NCI-H2081 treated with DMSO at 0.1 percent for 48 hours (cell line): ENCODE measurements around the gene SLF2.
"Not testable (repeated sequence)": the region's sequence is repeated elsewhere in the genome, so short reads cannot be mapped to it uniquely, and the experiment has no call there.

Experiments
- DNase-seq: peaks from one replicate; lab custom pipeline; 2025; lab: John Stamatoyannopoulos, UW

SLF2 gene

DNA sequence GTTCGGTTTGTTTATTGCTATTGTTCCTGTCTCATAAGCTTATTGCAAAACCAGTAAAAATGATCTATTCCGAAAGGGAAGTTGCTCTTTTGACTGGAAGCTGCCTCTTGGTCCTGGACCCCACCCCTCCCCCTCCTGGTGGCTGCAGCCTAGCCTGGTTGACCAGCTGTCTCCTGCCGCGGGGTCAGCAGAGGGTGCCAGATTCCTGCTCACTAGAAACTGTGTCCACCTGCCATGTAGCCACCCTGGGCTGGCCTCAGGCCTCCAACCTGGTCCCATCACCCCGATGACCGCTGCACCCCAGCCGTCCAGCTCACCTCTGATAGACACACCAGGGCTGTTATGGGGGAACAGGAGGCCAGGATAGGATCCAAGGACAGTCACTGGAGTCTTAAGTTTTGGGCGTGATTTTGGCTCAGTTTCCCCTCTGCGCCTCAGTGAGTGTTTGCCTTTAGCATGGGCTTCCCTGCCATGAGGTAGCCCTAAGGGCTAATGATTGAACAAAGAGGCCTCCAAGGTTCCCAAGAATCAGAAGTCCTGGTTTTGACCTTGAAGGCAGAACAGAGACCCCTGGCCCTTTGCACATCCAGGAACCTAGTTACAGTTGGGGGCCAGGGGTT, 32.9 kb upstream of the SLF2 start:
- no peak for DNase-seq

DNA sequence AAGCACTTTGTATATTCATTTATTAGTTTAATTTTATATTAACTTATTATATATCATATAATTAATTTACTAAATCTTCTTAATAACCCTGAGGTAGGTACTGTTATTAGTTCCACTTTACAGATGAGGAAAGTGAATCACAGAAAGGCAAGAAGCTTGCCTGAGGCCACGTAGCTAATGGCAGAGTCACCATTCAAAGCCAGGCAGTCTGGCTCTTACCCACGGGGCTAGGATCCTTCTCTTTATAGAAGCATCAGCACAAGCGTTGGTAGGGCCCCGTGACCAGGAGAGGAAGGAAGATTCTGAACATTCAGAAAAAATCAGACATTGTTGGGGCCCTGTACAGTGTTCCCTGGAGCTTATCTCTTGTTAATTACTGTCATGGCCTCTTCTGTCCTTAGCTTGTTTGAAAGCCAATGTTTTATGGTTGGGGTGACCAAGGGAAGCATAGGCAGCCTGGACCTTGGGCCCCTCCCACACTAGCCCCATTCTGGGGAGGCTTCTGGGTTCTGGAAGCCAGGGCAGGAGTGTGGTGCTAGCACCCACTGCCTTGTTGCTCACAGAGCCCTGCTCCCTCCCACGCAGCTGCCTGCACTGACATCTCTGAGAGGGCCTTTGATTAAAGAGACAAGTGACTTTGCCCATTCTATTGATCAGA, 31.1 kb upstream of the SLF2 start:
- DNase-seq: no peak

DNA sequence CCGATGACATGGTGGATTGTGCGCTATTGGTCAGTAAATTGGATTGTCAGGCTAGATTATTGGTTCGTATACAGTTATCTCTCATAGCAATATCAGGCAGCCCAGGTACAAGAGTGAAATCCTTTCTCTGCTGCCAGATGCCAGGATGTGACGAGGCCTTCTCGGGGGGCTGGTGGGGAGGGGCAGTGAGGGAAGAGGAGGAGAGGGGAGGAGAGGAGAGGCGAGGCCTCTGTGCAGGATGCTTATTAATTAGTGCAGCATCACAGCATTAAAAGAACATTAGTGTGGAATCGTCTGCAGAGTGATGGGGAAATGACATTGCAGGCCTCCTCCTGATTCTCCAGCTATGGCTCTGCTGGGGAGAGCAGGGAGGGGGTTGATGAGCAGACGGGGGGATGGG, 30.5 kb upstream of the SLF2 start:
- DNase-seq: no peak

DNA sequence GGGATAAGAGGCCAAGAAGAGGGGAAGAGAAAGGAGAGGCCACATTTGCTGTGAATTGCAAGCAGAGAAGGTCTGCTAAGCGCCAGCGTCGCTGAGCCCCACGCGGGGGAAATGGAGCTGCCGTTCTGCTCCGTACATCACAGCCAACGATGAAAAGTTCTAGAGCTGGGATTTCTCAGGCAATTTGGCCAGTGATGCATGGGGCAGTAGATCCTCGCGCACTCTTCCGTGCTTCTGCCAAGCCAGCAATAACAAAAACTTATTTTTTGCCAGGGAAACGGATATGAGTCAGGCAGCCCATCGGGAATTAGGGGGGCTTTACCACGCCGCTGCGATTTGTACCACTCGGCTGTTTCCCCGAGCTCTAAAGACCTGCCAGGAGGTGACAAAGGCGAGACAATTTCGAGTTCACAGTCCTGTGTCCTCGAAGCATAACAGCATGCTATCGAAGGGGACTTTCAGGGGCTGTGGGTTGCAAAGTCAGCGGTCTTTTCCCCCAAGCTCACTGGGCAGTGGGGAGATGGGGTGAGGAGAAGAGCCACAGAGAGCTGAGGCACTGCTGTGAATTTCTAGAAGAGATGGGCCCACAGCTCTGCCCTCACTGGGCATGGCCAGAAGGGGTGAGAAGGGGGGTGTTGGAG, 30.0 kb upstream of the SLF2 start:
- DNase-seq: no peak

DNA sequence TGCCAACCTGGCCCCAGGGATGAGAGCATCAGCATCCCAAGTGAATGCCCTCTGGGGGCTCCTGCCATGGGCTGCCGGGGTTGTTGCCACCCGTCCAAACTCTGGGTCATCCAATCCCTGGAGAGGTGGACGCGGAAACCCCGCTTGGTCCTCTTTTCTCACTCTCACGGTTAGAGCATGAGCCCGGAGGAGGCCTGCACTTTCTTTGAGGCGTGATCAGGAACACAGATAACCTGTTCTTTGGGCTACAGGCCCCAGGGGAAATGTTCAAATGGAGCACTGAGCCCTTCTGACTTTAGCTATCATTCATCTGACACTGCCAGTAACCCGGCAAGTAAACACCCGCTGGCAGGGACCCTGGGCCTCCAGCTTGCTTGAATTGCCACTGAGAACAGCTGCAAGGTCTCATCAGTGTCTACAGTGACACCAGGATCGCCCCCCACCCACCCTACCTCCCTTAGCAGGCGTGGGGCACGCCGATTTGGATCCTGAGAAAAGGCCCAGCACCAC, 29.4 kb upstream of the SLF2 start:
- no peak for DNase-seq

- DNase-seq: not testable (repeated sequence)
These were observed 27.2 kb upstream of the SLF2 start for GRCh38 chr10:100885611-100886010.

DNA sequence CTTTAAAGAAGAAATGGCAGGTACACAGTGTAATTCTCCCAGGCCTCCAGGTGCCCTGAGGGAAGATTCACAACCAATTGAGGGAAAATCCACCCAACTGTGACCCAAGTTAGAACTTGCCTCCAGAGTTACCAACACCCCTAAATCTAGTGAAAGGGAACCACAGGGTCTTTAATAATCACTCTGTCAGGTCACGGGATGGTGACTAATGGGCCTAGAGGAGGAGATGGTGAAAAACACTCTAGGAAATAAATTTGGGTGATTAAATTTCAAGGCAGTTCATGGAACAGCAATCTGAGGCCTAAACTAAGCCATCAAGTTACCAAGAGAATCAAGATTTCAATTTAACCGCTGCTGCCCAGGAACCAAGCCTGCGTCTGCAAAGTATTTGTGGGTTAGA, 26.7 kb upstream of the SLF2 start:
- DNase-seq: no peak

DNA sequence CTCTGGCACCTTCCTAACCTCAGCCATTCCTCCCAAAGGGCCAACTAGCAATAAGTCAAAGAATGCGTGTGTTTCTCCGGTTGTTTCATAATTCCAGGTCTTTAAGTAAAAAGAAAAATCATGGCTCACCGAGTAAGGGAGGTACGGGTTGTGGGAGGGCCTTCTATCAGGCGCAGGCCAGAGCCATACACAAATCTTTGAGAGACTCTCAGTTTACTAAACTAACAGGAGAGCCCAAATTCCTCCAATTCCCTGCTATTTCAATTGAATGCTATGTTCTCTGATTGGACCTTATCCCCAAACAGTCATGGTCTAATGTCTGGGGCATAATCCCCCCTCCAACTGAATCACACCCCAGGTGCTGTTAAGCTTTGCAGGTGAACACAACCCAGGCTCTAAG, 26.2 kb upstream of the SLF2 start:
- no peak for DNase-seq

GRCh38 chr10:100886963-100887362, 25.8 kb upstream of the SLF2 start:
- no peak for DNase-seq

GRCh38 chr10:100887761-100888296, 24.9 kb upstream of the SLF2 start:
- no peak for DNase-seq

DNA sequence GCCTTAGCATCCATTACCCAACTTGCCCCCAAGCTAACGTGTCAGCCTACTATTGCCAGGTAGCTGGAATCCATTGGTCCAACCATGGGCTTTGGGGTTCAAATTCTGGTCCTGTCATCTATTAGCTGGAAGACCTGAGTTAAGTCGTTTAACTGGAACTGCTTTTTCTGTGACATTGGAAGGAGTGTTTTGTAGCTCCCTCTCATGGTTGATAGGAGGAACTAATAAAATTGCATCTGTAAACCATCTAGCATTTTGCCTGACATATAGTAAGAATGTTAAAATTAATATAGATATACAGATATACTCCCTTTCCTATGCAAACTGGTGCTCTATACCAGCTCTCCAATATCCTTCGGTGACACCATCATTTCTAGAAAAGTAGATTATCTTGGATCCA, 23.8 kb upstream of the SLF2 start:
- no peak for DNase-seq

GRCh38 chr10:100889546-100889945, 23.2 kb upstream of the SLF2 start:
- DNase-seq: no peak

DNA sequence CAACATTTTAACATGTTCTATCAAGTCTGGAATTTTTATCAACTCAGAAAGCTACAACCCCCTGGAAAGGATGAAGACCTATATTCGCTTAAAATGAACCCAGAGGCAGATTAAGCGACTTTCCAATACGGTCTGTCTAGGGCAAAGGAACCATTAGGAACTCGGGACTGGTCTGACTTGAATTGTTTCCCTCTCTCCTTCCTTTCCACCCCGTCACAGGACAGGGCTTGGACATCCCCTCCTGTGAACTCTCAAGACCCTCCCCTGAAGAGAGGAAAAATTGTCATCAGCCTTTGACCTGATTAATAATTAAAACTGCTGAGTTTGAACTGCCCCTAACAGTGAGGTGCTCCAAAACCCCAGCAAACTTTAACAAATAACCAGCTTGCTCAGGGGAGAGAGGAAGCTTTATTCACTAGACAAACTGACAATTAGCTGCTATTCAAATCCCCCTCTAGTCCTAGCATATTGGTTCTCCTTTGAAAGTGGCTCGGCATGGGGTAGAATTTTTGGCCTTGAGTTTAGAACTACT, 22.6 kb upstream of the SLF2 start:
- DNase-seq: no peak

- no peak for DNase-seq
These were observed 22.0 kb upstream of the SLF2 start for GRCh38 chr10:100890673-100891317.

DNA sequence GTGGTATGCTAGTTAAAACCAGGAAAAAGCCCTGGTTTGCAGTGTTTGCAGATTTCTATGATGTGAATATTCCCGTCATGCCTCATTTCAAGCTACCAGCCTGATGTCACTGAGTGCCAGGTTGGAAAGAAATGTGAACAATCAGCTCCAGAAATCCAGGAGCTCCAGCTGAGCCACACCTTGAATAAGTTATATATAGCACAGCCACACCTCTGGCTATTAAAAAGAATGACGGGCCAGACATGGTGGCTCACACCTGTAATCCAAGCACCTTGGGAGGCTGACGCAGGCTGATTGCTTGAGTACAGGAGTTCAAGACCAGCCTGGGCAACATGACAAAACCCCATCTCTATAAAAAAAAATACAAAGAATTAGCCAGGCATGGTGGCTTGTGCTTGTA, 18.7 kb upstream of the SLF2 start:
- DNase-seq: no peak

DNA sequence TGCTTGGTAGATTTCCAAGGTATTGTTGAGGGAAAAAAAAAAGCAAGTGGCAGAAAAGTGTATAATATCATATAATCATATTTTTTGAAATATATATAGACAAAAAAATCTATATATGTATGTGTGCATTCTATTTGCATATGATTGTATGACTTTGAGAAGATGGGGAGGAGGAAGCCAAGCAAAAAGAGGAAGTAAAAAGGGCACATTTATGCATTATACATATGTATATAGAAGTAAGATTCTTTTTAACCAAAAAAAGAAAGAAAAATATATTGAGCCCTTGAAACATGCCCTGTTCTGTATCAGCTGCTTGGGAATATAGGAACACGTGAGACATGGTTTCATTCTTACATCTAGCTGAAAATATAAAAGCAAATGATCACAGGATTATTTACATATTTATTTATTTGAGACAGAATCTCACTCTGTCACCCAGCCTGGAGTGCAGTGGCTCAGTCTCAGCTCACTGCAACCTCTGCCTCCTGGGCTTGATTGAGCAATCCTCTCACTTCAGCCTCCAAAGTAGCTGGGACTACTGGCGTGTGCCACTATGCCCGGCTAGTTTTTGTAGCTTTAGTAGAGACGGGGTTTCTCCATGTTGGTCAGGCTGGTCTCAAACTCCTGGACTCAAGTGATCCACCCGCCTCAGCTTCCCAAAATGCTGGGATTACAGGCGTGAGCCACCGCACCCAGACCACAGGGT, 18.0 kb upstream of the SLF2 start:
- DNase-seq: no peak

DNA sequence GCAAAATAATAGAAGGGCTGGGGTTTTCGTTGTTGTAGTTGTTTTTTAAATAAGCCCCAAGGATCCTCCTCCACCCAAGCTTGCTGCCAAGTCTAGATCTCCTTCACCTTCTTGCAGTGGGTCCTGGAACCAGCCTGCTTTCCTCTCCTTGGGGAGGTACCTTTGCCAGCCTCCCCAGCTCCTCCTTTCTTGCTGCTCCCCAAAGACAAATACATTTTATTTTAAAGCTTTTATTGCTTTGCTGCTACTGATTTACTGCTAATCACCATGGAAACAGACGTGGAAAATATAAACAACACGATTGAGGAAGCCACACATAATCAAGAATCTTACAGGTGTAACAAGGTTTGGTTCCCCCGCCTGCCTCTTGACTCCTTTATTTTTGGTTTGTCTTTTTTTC, 17.4 kb upstream of the SLF2 start:
- no peak for DNase-seq

DNA sequence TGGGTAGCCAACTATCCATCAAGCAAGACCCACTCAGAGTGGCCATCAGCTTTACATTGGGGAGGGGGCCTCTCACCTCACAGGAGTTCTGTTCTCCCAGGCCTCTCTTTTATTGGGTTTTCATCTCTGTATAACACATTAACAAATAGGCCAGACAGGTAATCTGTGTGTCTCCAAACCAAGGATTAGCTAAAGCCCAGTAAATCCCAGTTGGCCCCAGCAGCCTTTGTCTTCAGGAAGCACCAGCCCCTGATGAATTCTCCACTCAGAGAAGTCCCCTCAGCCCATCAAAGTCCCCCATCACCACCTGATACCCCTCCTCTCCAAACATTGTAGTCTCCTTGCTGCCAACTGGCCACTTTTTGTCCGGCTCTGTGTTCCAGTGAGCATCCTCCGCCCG, 16.9 kb upstream of the SLF2 start:
- DNase-seq: no peak

- no peak for DNase-seq
These were observed 15.8 kb upstream of the SLF2 start for GRCh38 chr10:100896876-100897461.

DNA sequence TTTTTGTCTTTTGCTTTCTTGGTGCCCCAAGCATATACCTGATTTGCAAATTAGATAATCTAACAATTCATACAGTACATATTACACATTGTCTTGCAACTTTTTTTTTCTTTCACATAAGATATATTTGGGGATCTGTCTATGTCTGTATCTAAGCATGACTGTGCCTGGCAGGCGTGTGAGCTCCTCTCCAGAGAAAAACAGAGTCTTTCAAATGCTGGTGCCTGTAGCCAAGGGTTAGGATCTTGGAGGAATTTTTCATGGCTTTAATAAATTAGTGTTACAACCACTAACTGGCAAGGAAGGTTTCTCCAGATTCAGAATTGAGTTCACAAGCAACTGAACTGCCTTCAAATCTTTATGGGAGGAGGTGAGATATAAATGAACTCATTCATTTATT, 14.8 kb upstream of the SLF2 start:
- no peak for DNase-seq

DNA sequence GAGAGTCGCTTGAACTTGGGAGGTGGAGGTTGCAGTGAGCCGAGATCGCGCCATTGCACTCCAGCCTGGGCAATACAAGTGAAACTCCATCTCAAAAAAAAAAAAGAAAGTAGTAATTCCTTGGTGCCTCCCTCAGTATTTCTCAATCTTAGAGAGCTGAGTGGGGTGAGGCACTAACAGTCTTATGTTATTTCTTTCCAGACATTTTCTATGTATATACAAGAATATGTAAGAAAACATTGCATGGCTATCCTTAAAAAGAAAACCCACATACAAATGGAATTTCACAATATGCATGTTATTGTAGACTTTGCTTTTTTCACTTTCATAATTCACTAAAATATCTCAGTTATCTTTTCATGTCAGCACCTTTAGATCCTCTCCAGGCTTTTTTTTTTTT, 13.6 kb upstream of the SLF2 start:
- no peak for DNase-seq
